Liver (tissue), 3 donors: ENCODE results near the gene DCLK3.
A peak's percentile ranks its signal among the peaks of the same experiment; 100 is the strongest.

ENCODE experiments used
- CTCF ChIP-seq: fragments of 150-350 bp; IDR thresholded peaks from 2 replicates; pipeline ENCODE4 v1.5.1; 2017; ENCODE audit warnings: improper control_type of control experiment, low read depth, low read length; ENCODE audit not compliant: missing input control
- EGR1 ChIP-seq, 2 donors: IDR thresholded peaks; 2 replicates each; pipeline ENCODE4 v1.6.1; 2016 to 2018; ENCODE audit warnings: antibody characterized with exemption in 2 of 2, low read depth in 2 of 2
- JUND ChIP-seq, 2 donors: IDR thresholded peaks; 2 replicates each; pipeline ENCODE4 v1.6.1; 2016; ENCODE audit warnings: antibody characterized with exemption in 2 of 2
- RAD21 ChIP-seq, 2 donors: IDR thresholded peaks; 2 replicates each; pipeline ENCODE4 v1.6.1; 2016; ENCODE audit warnings: antibody characterized with exemption in 2 of 2, mild to moderate bottlenecking in 2 of 2
- RXRA ChIP-seq, 2 donors: IDR thresholded peaks; 2 replicates each; pipeline ENCODE4 v1.6.1; 2017 to 2018; ENCODE audit warnings: antibody characterized with exemption in 2 of 2, mild to moderate bottlenecking in 1 of 2
- SP1 ChIP-seq: IDR thresholded peaks from 2 replicates; pipeline ENCODE4 v1.6.1; 2018; ENCODE audit warnings: antibody characterized with exemption, mild to moderate bottlenecking
- TAF1 ChIP-seq: conservative IDR thresholded peaks from 2 replicates; pipeline ENCODE4 v1.6.1; 2016; ENCODE audit warnings: antibody characterized with exemption, mild to moderate bottlenecking
- YY1 ChIP-seq: IDR thresholded peaks from 2 replicates; pipeline ENCODE4 v1.6.1; 2016; ENCODE audit warnings: antibody characterized with exemption, mild to moderate bottlenecking
- TF ChIP-seq, protein P1 (sequence below): IDR thresholded peaks from 2 replicates; pipeline ENCODE4 v1.6.1; 2016; ENCODE audit warnings: antibody characterized with exemption
- TF ChIP-seq, protein P2 (sequence below): IDR thresholded peaks from 2 replicates; pipeline ENCODE4 v1.6.1; 2016; ENCODE audit warnings: antibody characterized with exemption, mild to moderate bottlenecking
- donor health status: healthy.
- donor health status: healthy.

DNA sequence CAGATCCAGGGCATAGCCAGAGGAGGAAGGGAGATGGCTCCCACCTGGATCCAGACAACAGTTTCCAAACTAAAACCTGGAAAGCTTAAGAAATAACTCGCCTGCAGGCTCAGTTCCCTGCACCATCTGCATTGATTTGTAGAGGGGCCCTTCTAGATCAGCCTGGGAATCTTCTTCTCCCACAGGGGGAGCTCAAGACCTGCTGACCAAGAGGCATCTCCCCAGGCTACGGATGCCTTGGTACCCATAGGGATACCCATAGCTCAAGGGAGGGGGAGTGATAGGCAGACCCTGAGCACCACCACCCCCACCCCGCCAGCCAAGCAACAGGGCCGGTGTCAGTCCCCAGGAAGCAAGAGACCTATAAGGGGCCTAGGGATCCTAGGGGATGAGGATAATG lies 28.0 kb upstream of the DCLK3 start:
- no peak for TF ChIP-seq CTCF
- no peak for TF ChIP-seq TAF1
- TF ChIP-seq RAD21 (IDR thresholded peaks at IDR 0.05), result peak in 1 of 2 donors; percentile 37
- TF ChIP-seq YY1, result no peak
- TF ChIP-seq, protein P1, sequence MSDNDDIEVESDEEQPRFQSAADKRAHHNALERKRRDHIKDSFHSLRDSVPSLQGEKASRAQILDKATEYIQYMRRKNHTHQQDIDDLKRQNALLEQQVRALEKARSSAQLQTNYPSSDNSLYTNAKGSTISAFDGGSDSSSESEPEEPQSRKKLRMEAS, result no peak
- TF ChIP-seq SP1, result no peak
- TF ChIP-seq, protein P2, sequence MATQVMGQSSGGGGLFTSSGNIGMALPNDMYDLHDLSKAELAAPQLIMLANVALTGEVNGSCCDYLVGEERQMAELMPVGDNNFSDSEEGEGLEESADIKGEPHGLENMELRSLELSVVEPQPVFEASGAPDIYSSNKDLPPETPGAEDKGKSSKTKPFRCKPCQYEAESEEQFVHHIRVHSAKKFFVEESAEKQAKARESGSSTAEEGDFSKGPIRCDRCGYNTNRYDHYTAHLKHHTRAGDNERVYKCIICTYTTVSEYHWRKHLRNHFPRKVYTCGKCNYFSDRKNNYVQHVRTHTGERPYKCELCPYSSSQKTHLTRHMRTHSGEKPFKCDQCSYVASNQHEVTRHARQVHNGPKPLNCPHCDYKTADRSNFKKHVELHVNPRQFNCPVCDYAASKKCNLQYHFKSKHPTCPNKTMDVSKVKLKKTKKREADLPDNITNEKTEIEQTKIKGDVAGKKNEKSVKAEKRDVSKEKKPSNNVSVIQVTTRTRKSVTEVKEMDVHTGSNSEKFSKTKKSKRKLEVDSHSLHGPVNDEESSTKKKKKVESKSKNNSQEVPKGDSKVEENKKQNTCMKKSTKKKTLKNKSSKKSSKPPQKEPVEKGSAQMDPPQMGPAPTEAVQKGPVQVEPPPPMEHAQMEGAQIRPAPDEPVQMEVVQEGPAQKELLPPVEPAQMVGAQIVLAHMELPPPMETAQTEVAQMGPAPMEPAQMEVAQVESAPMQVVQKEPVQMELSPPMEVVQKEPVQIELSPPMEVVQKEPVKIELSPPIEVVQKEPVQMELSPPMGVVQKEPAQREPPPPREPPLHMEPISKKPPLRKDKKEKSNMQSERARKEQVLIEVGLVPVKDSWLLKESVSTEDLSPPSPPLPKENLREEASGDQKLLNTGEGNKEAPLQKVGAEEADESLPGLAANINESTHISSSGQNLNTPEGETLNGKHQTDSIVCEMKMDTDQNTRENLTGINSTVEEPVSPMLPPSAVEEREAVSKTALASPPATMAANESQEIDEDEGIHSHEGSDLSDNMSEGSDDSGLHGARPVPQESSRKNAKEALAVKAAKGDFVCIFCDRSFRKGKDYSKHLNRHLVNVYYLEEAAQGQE, result no peak
- no peak for TF ChIP-seq EGR1 (IDR thresholded peaks at IDR 0.05; ENCODE audit: low read depth in 2 of 2)
- no peak for TF ChIP-seq RXRA (IDR thresholded peaks at IDR 0.05)
- TF ChIP-seq JUND (IDR thresholded peaks at IDR 0.05), result no peak
